ENCODE data around the gene DHRS2.

DNA sequence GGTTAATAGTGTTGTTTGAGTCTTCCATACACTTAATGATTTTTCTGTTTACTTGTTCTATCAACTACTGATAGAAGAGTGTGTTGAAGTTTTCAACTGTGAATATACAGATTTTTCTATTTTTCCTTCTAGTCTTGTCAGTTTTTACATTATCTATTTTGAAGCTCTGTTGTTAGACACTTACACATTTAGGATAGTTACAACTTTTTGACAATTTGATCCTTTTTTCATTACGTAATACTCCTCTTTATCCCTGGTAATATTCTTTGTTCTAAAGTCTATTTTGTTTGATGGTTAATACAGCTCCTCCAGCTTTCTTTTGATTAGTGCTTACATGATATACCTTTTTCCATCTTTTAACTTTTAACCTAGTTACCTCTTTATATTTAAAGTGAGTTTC is 45.2 kb downstream of the DHRS2 start:
- TF ChIP-seq, protein P1, sequence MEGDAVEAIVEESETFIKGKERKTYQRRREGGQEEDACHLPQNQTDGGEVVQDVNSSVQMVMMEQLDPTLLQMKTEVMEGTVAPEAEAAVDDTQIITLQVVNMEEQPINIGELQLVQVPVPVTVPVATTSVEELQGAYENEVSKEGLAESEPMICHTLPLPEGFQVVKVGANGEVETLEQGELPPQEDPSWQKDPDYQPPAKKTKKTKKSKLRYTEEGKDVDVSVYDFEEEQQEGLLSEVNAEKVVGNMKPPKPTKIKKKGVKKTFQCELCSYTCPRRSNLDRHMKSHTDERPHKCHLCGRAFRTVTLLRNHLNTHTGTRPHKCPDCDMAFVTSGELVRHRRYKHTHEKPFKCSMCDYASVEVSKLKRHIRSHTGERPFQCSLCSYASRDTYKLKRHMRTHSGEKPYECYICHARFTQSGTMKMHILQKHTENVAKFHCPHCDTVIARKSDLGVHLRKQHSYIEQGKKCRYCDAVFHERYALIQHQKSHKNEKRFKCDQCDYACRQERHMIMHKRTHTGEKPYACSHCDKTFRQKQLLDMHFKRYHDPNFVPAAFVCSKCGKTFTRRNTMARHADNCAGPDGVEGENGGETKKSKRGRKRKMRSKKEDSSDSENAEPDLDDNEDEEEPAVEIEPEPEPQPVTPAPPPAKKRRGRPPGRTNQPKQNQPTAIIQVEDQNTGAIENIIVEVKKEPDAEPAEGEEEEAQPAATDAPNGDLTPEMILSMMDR (IDR thresholded peaks at IDR 0.05 in 4 of 5, conservative IDR thresholded peaks at IDR 0.05 in 1 of 5), result no peak
- TF ChIP-seq POLR2A (IDR thresholded peaks at IDR 0.05), result no peak

Data from gastrocnemius medialis (tissue), 4 donors.